Esophagus muscularis mucosa (tissue), 4 donors: ENCODE results near the gene FAM89B. TPM values are rescaled to one million over a fixed set of nuclear protein-coding genes. Genes with fewer than 3 reads are reported as not detected.
A peak's percentile ranks its signal among the peaks of the same experiment; 100 is the strongest.

Experiments used
- DNase-seq: peaks from one replicate; pipeline ENCODE4 v3.0.0-alpha.2; 2017; ENCODE audit errors: extremely low spot score
- H3K27ac ChIP-seq, 4 donors: fragments of 200-600 bp; sonication (generic); replicated peaks in 1 of 4; 1 replicate in 3 of 4; 2 replicates in 1 of 4; pipeline ENCODE4 v1.5.1; 2016 to 2019; ENCODE audit warnings: mild to moderate bottlenecking in 1 of 4
- H3K27me3 ChIP-seq, 4 donors: fragments of 200-600 bp; sonication (generic); one replicate each; pipeline versions ENCODE4 v1.5.1 to v1.6.0; 2016 to 2019
- H3K36me3 ChIP-seq, 4 donors: fragments of 200-600 bp; sonication (generic); one replicate each; pipeline ENCODE4 v1.5.1; 2016 to 2019
- H3K4me1 ChIP-seq, 4 donors: fragments of 200-600 bp; sonication (generic); one replicate each; pipeline ENCODE4 v1.5.1; 2016 to 2019
- H3K4me3 ChIP-seq, 4 donors: fragments of 200-600 bp; sonication (generic); 1 replicate in 2 of 4; 2 replicates in 2 of 4; pipeline ENCODE4 v1.5.1; 2016 to 2019; ENCODE audit warnings: mild to moderate bottlenecking in 4 of 4, moderate library complexity in 1 of 4
- H3K9me3 ChIP-seq, 4 donors: fragments of 200-600 bp; sonication (generic); 1 replicate in 3 of 4; 2 replicates in 1 of 4; pipeline ENCODE4 v1.5.1; 2016 to 2019
- CTCF ChIP-seq, 3 experiments: fragments of 200-600 bp in 2 of 3; fragments of 450-650 bp in 1 of 3; sonication (generic) in 2 of 3; IDR thresholded peaks; one replicate each; pipeline ENCODE4 v1.5.1; 2017 to 2019; ENCODE audit warnings: antibody characterized with exemption in 3 of 3, mild to moderate bottlenecking in 2 of 3, moderate library complexity in 1 of 3
- EP300 ChIP-seq: sonication (generic); formaldehyde crosslinking; IDR thresholded peaks from one replicate; pipeline ENCODE4 v1.6.1; 2017; ENCODE audit warnings: antibody characterized with exemption
- POLR2A ChIP-seq: fragments of 450-650 bp; IDR thresholded peaks from one replicate; pipeline ENCODE4 v1.6.1; 2017; ENCODE audit warnings: antibody characterized with exemption, moderate library complexity, mild to moderate bottlenecking, low read depth
- POLR2AphosphoS5 ChIP-seq, 2 donors: sonication (generic); formaldehyde crosslinking; IDR thresholded peaks; one replicate each; pipeline ENCODE4 v1.6.1; 2017; ENCODE audit warnings: antibody characterized with exemption in 2 of 2
- whole genome bisulfite sequencing: methylation state at CpG from one replicate; pipeline ENCODE4 v1.1.5; 2018; 5-methylcytosine and 5-hydroxymethylcytosine counted together
- intact Hi-C: fragments of 100-400 bp; cut with DNase I; formaldehyde crosslinking; loops from one replicate; pipeline ENCODE4 v1.15.1; 2023
- total RNA-seq, 4 donors: library from RNA; depleted of rRNA; stranded (reverse); fragments of >200 nt; gene quantifications; one replicate each; pipeline versions ENCODE4 v1.1.0 to v1.2.1, GENCODE V29; 2016

The FAM89B gene
- total RNA-seq, 4 donors from 2014 or later, result 47.9 to 90.4 (median 75.0) TPM

- no peak for TF ChIP-seq POLR2A
- no peak for TF ChIP-seq POLR2AphosphoS5 (IDR thresholded peaks at IDR 0.05)
- TF ChIP-seq CTCF (IDR thresholded peaks at IDR 0.05), result no peak
- TF ChIP-seq EP300, result no peak
- H3K36me3 ChIP-seq, result peaks cover 3 to 50% (median 47%) of the 10 kb centered on the region in 4 donors
- DNase-seq, result no peak
- intact Hi-C loops, result no loop called here
- H3K4me1 ChIP-seq, result peaks cover 23 to 38% (median 28%) of the 10 kb centered on the region in 4 donors
- WGBS, result 50% methylated on average over 28 of the region's 31 CpGs
- no peaks in the 10 kb centered on the region for H3K9me3 ChIP-seq
- peak overlapping the region; percentile 88 to 95 (median 92) for H3K27ac ChIP-seq
- H3K27me3 ChIP-seq, result no peaks in the 10 kb centered on the region
- peak overlapping the region; percentile 77 to 100 (median 88) for H3K4me3 ChIP-seq
Measured at GRCh38 chr11:65525546-65526480, 46.5 kb upstream of the FAM89B start.

GRCh38 chr11:65526744-65527143, 45.6 kb upstream of the FAM89B start:
- WGBS, result 88% methylated on average over 8 of the region's 8 CpGs
- DNase-seq, result no peak
- H3K27me3 ChIP-seq, result no peaks in the 10 kb centered on the region
- intact Hi-C loops, result no loop called here
- TF ChIP-seq POLR2AphosphoS5 (IDR thresholded peaks at IDR 0.05) (no peak), CTCF (IDR thresholded peaks at IDR 0.05) (no peak), POLR2A (no peak), EP300 (no peak)
- no peak overlapping the region for H3K4me3 ChIP-seq
- H3K36me3 ChIP-seq, result peaks cover 11 to 59% (median 56%) of the 10 kb centered on the region in 4 donors
- no peaks in the 10 kb centered on the region for H3K9me3 ChIP-seq
- peaks cover 23 to 41% (median 31%) of the 10 kb centered on the region in 4 donors for H3K4me1 ChIP-seq
- H3K27ac ChIP-seq, result no peak overlapping the region

GRCh38 chr11:65528819-65529350, 43.5 kb upstream of the FAM89B start:
- no peak for DNase-seq
- Histone ChIP-seq H3K27me3 (no peaks in the 10 kb centered on the region), H3K36me3 (peaks cover 29 to 81% (median 77%) of the 10 kb centered on the region in 4 donors), H3K27ac (no peak overlapping the region), H3K9me3 (no peaks in the 10 kb centered on the region), H3K4me3 (no peak overlapping the region), H3K4me1 (peaks cover 19 to 42% (median 32%) of the 10 kb centered on the region in 4 donors)
- TF ChIP-seq POLR2A (no peak), EP300 (no peak), CTCF (IDR thresholded peaks at IDR 0.05) (no peak), POLR2AphosphoS5 (IDR thresholded peaks at IDR 0.05) (no peak)
- 83% methylated on average over 12 of the region's 12 CpGs for WGBS
- intact Hi-C loops, result no loop called here

- H3K4me3 ChIP-seq, result no peak overlapping the region
- peaks cover 29 to 88% (median 84%) of the 10 kb centered on the region in 4 donors for H3K36me3 ChIP-seq
- peaks cover 13 to 35% (median 25%) of the 10 kb centered on the region in 4 donors for H3K4me1 ChIP-seq
- intact Hi-C loops, result no loop called here
- 80% methylated on average over 3 of the region's 10 CpGs for whole genome bisulfite sequencing
- H3K27ac ChIP-seq, result no peak overlapping the region
- no peaks in the 10 kb centered on the region for H3K9me3 ChIP-seq
- TF ChIP-seq CTCF (IDR thresholded peaks at IDR 0.05) (no peak), POLR2AphosphoS5 (IDR thresholded peaks at IDR 0.05) (no peak), POLR2A (no peak), EP300 (no peak)
- DNase-seq, result no peak
- no peaks in the 10 kb centered on the region for H3K27me3 ChIP-seq
Measured at GRCh38 chr11:65529475-65530156, 42.7 kb upstream of the FAM89B start.
